ENCODE measurements around the gene POGK.

- TF ChIP-seq, protein P1, sequence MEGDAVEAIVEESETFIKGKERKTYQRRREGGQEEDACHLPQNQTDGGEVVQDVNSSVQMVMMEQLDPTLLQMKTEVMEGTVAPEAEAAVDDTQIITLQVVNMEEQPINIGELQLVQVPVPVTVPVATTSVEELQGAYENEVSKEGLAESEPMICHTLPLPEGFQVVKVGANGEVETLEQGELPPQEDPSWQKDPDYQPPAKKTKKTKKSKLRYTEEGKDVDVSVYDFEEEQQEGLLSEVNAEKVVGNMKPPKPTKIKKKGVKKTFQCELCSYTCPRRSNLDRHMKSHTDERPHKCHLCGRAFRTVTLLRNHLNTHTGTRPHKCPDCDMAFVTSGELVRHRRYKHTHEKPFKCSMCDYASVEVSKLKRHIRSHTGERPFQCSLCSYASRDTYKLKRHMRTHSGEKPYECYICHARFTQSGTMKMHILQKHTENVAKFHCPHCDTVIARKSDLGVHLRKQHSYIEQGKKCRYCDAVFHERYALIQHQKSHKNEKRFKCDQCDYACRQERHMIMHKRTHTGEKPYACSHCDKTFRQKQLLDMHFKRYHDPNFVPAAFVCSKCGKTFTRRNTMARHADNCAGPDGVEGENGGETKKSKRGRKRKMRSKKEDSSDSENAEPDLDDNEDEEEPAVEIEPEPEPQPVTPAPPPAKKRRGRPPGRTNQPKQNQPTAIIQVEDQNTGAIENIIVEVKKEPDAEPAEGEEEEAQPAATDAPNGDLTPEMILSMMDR (IDR thresholded peaks at IDR 0.05; ENCODE audit: insufficient read depth, low read depth, low read length), result no peak
- TF ChIP-seq EZH2 (IDR thresholded peaks at IDR 0.05; ENCODE audit: insufficient read depth, low read length), result no peak
These were observed 11.8 kb upstream of the POGK start for GRCh38 chr1:166827426-166827825.
